NB4 (cell line): Measurements from ENCODE around the gene SLC7A6.

Experiments
- DNase-seq: peaks from one replicate; pipeline ENCODE4 v3.0.0; 2010; ENCODE audit warnings: low read depth
- H3K4me3 ChIP-seq: one replicate; pipeline ENCODE4 v1.5.1; 2011; ENCODE audit warnings: mild to moderate bottlenecking, low read depth, low read length, moderate library complexity
- MYC ChIP-seq: IDR thresholded peaks from 2 replicates; pipeline ENCODE4 v1.6.1; 2011; ENCODE audit warnings: low read depth, low read length
- POLR2A ChIP-seq: IDR thresholded peaks from 2 replicates; pipeline ENCODE4 v1.6.1; 2011; ENCODE audit warnings: mild to moderate bottlenecking; ENCODE audit not compliant: insufficient read length; ENCODE audit errors: extremely low read depth
- TF ChIP-seq, protein P1 (sequence below): IDR thresholded peaks from 2 replicates; pipeline ENCODE4 v1.6.1; 2011; ENCODE audit warnings: low read depth, low read length
- TF ChIP-seq, protein P2 (sequence below): IDR thresholded peaks from one replicate; pipeline ENCODE4 v1.5.1; 2012; ENCODE audit warnings: low read depth, low read length

Gene SLC7A6

DNA sequence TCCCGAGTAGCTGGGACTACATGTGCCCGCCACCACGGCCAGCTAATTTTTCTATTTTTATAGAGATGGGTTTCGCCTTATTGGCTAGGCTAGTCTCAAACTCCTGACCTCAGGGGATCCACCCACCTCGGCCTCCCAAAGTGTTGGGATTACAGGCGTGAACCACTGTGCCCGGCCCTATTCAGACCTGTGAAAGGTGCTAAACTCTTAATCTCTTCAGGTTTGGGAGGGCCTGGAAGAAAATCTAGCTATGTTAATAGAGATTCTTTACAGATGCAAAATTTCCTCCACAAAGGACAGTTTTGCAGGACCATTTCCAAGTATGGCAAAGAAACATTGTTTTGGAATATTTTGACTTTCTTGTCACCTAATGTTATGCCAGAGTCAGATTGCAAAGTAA lies 22.2 kb upstream of the SLC7A6 start:
- TF ChIP-seq POLR2A (no peak), MYC (no peak)
- TF ChIP-seq, protein P1, sequence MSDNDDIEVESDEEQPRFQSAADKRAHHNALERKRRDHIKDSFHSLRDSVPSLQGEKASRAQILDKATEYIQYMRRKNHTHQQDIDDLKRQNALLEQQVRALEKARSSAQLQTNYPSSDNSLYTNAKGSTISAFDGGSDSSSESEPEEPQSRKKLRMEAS, result no peak
- TF ChIP-seq, protein P2, sequence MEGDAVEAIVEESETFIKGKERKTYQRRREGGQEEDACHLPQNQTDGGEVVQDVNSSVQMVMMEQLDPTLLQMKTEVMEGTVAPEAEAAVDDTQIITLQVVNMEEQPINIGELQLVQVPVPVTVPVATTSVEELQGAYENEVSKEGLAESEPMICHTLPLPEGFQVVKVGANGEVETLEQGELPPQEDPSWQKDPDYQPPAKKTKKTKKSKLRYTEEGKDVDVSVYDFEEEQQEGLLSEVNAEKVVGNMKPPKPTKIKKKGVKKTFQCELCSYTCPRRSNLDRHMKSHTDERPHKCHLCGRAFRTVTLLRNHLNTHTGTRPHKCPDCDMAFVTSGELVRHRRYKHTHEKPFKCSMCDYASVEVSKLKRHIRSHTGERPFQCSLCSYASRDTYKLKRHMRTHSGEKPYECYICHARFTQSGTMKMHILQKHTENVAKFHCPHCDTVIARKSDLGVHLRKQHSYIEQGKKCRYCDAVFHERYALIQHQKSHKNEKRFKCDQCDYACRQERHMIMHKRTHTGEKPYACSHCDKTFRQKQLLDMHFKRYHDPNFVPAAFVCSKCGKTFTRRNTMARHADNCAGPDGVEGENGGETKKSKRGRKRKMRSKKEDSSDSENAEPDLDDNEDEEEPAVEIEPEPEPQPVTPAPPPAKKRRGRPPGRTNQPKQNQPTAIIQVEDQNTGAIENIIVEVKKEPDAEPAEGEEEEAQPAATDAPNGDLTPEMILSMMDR, result no peak

DNA sequence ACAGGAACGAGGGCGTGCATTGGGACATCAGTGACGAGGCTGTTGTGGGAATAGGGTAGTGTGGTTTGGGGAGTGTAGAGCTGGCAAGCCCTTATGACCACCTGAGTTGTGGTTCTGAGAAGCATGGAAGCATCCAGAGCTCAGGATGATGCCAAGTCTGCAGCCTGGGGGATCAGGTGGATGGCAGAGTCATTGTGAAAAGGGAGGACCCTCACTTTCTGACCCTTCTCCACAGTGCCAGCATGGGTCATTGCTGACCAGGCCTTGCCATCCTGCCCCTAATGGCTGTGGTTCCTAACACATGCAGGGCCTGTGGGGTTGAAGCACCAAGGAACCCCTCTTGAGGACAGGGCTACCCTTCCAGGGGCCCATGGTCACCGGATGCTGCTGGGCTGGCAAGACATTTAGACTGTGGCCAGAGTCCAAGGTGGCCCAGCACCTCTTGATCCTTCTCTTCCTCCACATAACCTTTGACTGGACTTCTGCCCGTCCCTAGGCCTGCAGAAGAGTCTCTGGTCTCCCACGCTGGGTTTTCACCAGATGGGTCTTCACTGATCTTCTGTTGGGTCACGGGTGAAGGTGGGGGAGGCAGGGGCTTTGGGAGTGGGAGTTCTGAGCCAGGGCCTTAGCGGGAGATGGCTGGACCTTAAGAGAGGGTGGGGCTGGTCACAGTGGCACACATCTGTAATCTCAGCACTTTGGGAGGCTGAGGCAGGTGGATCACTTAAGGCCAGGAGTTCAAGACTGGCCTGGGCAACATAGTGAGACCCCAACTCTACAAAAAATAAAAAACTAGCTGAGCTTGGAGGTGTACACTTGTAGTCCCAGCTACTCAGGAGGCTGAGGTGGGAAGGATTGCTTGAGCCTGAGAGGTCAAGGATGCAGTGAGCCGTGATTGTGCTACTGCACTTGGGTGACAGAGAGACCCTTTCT lies 21.1 kb upstream of the SLC7A6 start:
- no peak overlapping the region for H3K4me3 ChIP-seq
- TF ChIP-seq, protein P2, result no peak
- TF ChIP-seq, protein P1, result no peak
- TF ChIP-seq POLR2A, result no peak
- TF ChIP-seq MYC, result no peak
- DNase-seq, result no peak

More for the DNA sequence above, 22.2 kb upstream of the SLC7A6 start:
- no peak for DNase-seq
- no peak overlapping the region for H3K4me3 ChIP-seq

DNA sequence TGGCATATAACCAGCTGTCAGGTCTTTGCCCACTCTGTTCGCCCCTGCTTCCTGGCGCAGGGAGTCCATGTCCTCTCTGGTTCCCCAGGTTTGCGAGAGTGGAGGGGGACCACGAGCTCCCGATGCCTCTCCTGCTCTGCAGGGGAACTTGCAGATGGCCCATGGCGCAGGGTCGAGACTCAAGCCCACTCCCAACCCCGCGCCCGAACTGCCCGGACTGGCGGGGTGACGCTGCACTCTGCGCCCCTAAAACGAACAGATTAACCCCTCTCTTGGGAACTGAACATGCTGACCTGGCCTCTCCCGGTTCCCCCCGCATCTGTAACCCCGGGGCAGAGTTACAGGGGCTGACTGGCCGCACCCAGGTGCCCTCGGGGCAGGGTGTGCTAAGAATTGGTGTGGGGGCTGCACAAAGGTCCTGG lies 19.8 kb upstream of the SLC7A6 start:
- DNase-seq, result no peak
- H3K4me3 ChIP-seq, result peak overlapping the region; percentile 69
- TF ChIP-seq, protein P2, result no peak
- TF ChIP-seq, protein P1, result no peak
- TF ChIP-seq POLR2A (no peak), MYC (no peak)

DNA sequence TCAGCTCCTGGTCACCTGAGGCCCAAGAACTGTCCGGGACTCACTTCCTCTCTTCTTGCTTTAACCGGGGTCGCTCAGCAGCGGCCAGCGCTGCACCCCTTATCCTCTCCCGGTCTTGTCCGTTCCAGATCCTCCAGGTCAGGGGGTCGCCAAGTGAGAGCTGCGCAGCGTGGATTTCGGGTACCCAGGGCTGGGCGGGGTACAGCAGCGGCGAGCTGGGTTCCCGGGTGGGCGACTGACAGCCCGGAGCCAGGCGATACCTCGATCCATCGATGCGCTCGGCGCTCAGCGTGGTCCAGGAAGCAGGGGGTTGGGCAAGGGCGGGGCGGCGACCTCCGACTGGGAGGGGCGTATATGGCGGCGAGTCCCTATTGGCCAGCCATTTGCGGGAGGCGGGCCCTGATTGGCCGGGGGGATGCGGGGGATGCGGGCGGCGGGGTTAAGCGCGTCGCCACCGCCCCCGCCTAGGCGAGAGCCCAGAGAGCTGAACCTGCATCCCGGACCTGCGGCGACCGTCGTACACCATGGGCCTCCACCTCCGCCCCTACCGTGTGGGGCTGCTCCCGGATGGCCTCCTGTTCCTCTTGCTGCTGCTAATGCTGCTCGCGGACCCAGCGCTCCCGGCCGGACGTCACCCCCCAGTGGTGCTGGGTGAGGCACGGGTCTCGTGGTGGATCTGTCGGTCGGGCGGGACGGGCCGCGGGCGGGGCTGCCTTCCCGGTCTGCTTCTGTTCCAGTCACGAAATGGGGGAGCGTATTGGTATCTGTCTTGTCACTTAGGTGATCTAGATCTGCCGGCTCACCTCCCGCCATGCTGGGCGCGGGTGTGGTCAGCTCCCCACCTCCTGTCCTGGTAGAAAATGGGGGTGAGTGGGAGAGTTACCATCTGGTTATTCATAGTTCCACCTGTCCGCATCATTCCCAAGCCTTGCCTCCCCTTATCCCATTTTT lies 19.1 kb upstream of the SLC7A6 start, which contains the start of gene PLA2G15:
Gene PLA2G15, plus strand, starts transcription at position 471 of the 951 bp plus-strand sequence. Its CDS starts 54 bp downstream, at position 525.
- TF ChIP-seq, protein P2, result no peak
- TF ChIP-seq, protein P1, result no peak
- TF ChIP-seq POLR2A (no peak), MYC (no peak)
- DNase-seq, result peak; percentile 97
- peak within 1 kb of the TSS; percentile 69 for H3K4me3 ChIP-seq

DNA sequence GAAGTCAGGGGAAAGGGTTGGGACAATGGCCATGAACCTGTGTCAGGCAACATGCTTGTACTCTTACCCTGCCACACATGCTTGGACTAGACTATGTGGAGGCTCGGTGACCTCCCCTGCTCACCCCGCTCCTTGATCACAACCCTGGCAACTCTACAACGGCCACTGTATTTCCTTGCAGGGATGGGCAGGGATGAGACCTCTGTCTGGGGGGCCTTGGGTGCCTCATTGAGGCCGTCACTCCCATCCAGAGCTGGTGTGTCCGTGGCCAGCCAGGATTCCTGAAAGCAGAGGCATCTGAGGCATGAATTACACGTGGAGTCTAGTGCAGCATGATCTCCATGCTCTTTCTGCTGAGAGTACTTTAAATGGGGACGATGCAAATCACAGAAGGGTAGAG lies 18.2 kb upstream of the SLC7A6 start:
- H3K4me3 ChIP-seq, result peak overlapping the region; percentile 65
- no peak for TF ChIP-seq POLR2A
- TF ChIP-seq, protein P2, result no peak
- TF ChIP-seq MYC, result no peak
- TF ChIP-seq, protein P1, result no peak
- no peak for DNase-seq
